Type B pancreatic cell (in vitro differentiated cells): ENCODE results near the gene TTLL8. TPM values are rescaled to one million over a fixed set of nuclear protein-coding genes. Genes with fewer than 3 reads are reported as not detected.
A peak's percentile ranks its signal among the peaks of the same experiment; 100 is the strongest.

Source experiments
- DNase-seq: peaks from one replicate; pipeline ENCODE4 v3.0.0; 2021; ENCODE audit warnings: mixed read lengths; ENCODE audit not compliant: unreplicated experiment; ENCODE audit errors: extremely low spot score
- H3K27ac Mint-ChIP-seq: 2 replicates; pipeline ENCODE4 v1.8.0; 2021; ENCODE audit warnings: mild to moderate bottlenecking, mixed read lengths
- H3K27me3 Mint-ChIP-seq: 2 replicates; pipeline ENCODE4 v1.8.0; 2021; ENCODE audit warnings: mixed read lengths
- H3K36me3 Mint-ChIP-seq: 2 replicates; pipeline ENCODE4 v1.8.0; 2021; ENCODE audit warnings: mixed read lengths
- H3K4me1 Mint-ChIP-seq: one replicate; pipeline ENCODE4 v1.8.0; 2021; ENCODE audit warnings: mixed read lengths; ENCODE audit not compliant: unreplicated experiment
- H3K4me3 Mint-ChIP-seq: 2 replicates; pipeline ENCODE4 v1.8.0; 2021; ENCODE audit warnings: mild to moderate bottlenecking, mixed read lengths
- H3K9me3 Mint-ChIP-seq: 2 replicates; pipeline ENCODE4 v1.8.0; 2021; ENCODE audit warnings: mixed read lengths
- total RNA-seq: library from RNA; stranded (reverse); gene quantifications from 2 replicates; pipeline ENCODE4 v1.2.1, GENCODE V29; 2021; ENCODE audit warnings: low replicate concordance
- TF ChIP-seq, protein P1 (sequence below): fragments of 200-600 bp; sonication (generic); conservative IDR thresholded peaks from 2 replicates; pipeline ENCODE4 v1.5.0; 2021; ENCODE audit warnings: antibody characterized with exemption, mild to moderate bottlenecking

TTLL8 gene
- total RNA-seq, 1 donor from 2014 or later, result not detected

DNA sequence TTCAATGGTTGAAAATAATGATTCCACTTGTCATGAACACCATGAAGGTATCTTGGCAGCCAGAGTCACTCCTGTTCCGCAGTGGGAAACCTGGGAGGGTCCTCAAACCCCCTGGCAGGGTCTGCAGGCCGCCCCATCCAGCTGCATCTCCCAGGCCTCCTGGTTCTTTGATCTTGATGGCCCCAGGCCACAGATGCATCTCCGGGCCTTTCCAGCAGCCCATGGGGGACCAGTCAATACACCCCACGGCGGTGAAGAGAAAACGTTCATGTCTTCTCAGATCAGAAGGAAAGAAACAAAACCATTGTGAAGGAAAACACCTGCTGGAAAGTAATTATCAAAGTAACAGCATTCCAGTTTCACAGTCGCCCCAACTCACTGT lies 1.8 kb upstream of the TTLL8 start:
- H3K36me3 Mint-ChIP-seq, result no peaks in the 10 kb centered on the region
- TF ChIP-seq, protein P1, sequence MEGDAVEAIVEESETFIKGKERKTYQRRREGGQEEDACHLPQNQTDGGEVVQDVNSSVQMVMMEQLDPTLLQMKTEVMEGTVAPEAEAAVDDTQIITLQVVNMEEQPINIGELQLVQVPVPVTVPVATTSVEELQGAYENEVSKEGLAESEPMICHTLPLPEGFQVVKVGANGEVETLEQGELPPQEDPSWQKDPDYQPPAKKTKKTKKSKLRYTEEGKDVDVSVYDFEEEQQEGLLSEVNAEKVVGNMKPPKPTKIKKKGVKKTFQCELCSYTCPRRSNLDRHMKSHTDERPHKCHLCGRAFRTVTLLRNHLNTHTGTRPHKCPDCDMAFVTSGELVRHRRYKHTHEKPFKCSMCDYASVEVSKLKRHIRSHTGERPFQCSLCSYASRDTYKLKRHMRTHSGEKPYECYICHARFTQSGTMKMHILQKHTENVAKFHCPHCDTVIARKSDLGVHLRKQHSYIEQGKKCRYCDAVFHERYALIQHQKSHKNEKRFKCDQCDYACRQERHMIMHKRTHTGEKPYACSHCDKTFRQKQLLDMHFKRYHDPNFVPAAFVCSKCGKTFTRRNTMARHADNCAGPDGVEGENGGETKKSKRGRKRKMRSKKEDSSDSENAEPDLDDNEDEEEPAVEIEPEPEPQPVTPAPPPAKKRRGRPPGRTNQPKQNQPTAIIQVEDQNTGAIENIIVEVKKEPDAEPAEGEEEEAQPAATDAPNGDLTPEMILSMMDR, result no peak
- peak overlapping the region; percentile 78 for H3K4me3 Mint-ChIP-seq
- H3K27me3 Mint-ChIP-seq, result peaks cover 18% of the 10 kb centered on the region
- H3K27ac Mint-ChIP-seq, result no peak overlapping the region
- H3K4me1 Mint-ChIP-seq, result peaks cover 13% of the 10 kb centered on the region
- no peaks in the 10 kb centered on the region for H3K9me3 Mint-ChIP-seq
- no peak for DNase-seq

DNA sequence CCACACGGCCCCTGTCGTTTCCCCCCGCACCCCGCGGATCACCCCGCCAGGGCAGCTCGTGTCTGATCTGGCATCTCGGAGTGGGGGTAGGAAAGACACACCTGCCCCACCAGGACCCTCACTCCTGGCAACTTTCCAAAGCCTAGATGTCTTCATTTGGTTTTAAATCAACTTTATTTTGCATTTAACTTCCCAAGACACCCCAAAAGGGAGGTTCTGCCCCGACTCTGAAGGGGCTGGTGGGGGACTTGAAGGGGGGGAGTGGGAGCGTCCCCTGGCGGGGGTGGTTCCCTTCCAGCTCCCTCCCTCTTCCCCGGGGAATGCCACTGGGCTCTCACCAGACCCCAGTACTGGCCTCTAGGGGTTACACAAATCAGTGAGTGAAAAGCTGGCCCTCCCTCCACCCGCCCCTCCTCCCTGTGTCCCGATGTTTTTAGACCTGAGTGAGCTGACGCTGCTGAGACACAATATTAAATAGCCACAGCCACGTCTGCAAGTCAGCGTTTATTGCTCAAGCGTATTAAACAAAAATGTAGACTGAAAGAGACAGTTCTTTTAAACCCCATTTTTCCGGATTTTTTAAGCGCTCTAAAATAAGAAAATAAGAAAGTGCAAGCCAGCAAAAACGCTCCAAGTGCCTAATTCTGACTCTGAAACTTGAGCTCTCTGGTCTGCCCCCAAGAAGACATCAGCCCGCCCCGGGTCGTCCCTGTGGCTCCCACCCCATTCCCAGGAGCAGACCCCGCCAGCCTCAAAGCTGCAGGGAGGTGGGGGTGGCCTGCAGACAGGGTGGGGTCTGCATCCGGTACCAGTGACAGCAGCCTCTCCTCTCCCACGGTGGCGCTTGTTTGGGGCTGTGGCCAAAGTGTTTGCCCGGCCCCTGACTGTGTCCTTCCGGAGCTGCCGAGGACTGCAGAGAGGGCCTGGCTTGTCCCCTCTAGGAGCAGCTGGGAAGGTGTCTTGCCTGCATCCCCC lies 1.1 kb upstream of the TTLL8 start:
- peaks cover 13% of the 10 kb centered on the region for H3K4me1 Mint-ChIP-seq
- H3K4me3 Mint-ChIP-seq, result peak overlapping the region; percentile 78
- H3K36me3 Mint-ChIP-seq, result no peaks in the 10 kb centered on the region
- no peaks in the 10 kb centered on the region for H3K9me3 Mint-ChIP-seq
- DNase-seq, result no peak
- TF ChIP-seq, protein P1, result peak; percentile 70
- H3K27ac Mint-ChIP-seq, result no peak overlapping the region
- H3K27me3 Mint-ChIP-seq, result peaks cover 18% of the 10 kb centered on the region

DNA sequence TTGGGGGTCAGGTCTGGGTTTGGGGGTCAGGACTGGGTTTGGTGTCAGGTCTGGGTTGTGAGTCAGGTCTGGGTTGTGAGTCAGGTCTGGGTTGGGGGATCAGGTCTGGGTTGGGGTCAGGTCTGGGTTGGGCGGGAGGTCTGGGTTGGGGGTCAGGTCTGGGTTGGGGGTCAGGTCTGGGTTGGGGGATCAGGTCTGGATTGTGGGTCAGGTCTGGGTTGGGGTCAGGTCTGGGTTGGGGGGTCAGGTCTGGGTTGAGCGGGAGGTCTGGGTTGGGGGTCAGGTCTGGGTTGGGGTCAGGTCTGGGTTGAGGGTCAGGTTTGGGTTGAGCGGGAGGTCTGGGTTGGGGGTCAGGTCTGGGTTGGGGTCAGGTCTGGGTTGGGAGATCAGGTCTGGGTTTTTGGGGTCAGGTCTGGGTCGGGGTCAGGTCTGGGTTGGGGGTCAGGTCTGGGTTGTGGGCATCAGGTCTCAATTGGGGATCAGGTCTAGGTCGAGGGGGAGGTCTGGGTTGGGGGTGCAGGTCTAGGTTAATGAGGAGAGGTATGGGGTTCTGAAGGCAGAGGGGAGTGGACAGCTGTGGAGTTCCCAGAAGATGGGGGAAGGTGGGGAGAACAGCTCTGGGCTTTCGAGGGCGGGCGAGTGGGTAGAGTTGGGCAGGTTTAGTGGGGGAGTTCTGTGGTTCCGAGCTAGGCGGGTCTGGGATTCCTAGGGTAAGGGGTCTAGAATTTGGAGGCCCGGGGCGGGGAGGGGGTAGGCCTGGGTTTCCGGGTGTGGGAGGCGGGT lies 629 bp downstream of the TTLL8 start:
- H3K27me3 Mint-ChIP-seq, result peaks cover 24% of the 10 kb centered on the region
- no peak for DNase-seq
- no peaks in the 10 kb centered on the region for H3K36me3 Mint-ChIP-seq
- TF ChIP-seq, protein P1, result no peak
- H3K4me3 Mint-ChIP-seq, result no peak overlapping the region
- peaks cover 6% of the 10 kb centered on the region for H3K9me3 Mint-ChIP-seq
- peaks cover 13% of the 10 kb centered on the region for H3K4me1 Mint-ChIP-seq
- no peak overlapping the region for H3K27ac Mint-ChIP-seq

DNA sequence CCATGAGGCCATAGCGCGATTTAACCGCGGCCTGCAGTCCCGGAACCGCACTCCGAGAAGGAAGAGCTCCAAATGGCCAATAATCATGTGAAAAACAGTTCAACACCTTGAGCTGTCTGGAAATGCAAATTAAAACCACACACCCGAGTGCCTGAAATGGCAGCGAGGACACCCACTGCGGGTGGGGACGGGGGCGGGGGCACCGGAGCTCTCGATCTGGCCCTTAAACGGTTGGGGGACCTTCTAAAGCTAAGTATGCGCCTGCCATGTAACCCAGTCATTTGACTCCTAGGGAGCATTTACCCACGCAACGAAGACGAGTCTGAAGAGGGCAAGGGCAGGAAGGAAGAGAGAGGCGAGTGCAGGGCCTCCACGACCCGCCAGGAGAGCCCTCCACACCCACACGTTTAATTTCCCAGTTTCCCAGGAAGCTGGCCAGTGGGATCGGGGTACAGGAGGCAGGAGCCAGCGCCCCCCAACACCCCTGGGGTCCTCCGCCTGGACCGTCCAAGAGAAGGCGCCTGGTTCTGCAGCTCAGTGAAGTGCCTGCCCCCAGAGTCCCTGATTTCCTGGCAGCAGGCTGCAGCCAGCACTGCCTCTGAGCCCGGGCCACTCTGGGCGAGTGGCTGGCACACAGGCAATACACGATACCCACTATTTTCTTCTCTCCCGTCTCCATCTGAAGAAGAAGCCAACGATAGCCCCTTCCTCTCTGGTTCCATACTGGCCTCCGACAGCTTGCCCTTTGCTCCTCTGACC lies 1.7 kb downstream of the TTLL8 start:
- Mint-ChIP-seq H3K36me3 (no peaks in the 10 kb centered on the region), H3K4me3 (no peak overlapping the region), H3K27ac (no peak overlapping the region), H3K4me1 (peaks cover 13% of the 10 kb centered on the region), H3K27me3 (peaks cover 24% of the 10 kb centered on the region), H3K9me3 (peaks cover 6% of the 10 kb centered on the region)
- TF ChIP-seq, protein P1, result no peak
- DNase-seq, result no peak

DNA sequence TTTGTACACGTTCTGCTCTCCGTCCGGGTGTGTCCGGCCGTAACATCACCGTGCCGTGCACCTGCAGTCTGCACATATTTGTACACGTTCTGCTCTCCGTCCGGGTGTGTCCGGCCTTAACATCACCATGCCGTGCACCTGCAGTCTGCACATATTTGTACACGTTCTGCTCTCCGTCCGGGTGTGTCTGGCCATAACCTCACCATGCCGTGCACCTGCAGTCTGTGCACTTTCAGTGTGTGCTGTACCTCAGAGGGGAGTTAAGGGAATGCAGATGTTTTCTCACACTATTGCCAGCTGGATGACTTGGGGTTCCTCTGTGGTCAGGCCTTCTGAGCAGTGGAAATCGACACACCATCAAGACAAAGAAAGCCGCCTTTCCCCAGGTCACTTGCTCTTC lies 4.2 kb downstream of the TTLL8 start:
- no peak overlapping the region for H3K4me3 Mint-ChIP-seq
- no peaks in the 10 kb centered on the region for H3K4me1 Mint-ChIP-seq
- DNase-seq, result no peak
- H3K27me3 Mint-ChIP-seq, result peaks cover 12% of the 10 kb centered on the region
- H3K27ac Mint-ChIP-seq, result no peak overlapping the region
- TF ChIP-seq, protein P1, result no peak
- peaks cover 6% of the 10 kb centered on the region for H3K9me3 Mint-ChIP-seq
- no peaks in the 10 kb centered on the region for H3K36me3 Mint-ChIP-seq
